GM18909 (cell line): ENCODE results near the gene ISG20L2.
A peak's percentile ranks its signal among the peaks of the same experiment; 100 is the strongest.
"Not testable (repeated sequence)": the region's sequence is repeated elsewhere in the genome, so short reads cannot be mapped to it uniquely, and the experiment has no call there.

Experiments
- ATAC-seq: cut with Tn5 transposase; IDR thresholded peaks from one replicate; pipeline ENCODE4 v1.9.1; 2021; ENCODE audit warnings: mild to moderate bottlenecking; ENCODE audit not compliant: unreplicated experiment, poor library complexity

The ISG20L2 gene, protein sequence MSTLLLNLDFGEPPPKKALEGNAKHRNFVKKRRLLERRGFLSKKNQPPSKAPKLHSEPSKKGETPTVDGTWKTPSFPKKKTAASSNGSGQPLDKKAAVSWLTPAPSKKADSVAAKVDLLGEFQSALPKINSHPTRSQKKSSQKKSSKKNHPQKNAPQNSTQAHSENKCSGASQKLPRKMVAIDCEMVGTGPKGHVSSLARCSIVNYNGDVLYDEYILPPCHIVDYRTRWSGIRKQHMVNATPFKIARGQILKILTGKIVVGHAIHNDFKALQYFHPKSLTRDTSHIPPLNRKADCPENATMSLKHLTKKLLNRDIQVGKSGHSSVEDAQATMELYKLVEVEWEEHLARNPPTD

DNA sequence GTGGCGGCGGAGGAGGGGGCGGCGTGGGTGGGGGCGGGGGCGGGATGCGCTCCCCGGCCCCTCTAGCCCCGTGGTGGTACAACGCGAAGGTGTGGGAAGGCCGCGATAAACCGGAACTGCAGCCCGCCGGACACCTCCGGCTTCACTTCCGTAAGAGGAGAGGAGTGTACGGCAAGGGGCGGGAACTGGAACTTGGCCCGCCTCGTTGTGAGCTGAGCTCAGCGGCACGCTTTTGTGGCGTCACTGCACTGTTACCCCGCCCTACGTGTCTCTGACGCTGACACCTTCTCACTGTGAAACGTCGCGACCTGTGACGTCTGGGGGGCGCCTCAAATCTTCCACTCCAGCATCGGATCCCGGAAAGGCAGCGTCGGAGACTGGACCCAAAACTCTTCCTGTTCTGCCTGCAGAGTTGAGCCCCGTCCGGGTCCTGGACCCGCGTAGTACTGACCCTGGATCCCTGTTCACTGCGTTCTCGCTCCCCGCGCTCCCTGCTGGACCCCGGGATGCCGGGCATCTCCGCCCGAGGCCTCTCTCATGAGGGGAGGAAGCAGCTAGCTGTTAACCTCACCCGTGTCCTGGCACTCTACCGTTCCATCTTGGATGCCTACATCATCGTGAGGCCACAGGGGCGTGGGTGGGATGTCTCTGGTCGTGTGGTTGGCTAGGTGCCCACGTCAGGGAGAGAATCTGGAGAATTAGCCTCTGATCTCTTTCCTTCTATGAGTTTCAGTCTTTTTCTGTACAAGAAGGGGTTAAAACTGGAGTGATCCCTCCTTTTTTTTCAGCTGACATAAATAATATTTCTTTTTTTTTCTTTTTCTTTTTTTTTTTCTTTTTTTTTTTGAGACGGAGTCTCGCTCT lies at the start of gene ISG20L2:
ISG20L2 (minus strand) TSS at position 168 of the 864 bp plus-strand sequence. CDS start 1,114 bp downstream, outside the sequence.
- ATAC-seq: peak; percentile 92

DNA sequence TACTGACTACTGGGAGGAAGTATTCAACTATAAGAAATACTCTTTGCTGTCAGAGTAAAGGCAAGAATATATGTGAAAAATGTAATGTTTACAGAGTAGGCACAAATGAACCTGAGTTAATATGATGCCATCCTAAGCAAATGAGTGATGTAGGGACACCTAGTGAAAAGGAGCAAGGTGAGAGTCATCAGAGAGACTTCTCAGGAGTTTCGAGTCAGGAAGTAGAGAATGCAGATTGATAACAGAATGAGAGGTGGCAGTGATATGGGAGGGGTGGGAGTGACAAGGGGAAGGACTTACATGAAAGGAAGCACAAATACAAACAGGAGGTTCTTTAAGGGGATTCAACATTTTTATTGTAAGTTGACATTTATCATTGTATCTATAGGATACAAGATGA lies 49.0 kb upstream of the ISG20L2 start:
- ATAC-seq: no peak

DNA sequence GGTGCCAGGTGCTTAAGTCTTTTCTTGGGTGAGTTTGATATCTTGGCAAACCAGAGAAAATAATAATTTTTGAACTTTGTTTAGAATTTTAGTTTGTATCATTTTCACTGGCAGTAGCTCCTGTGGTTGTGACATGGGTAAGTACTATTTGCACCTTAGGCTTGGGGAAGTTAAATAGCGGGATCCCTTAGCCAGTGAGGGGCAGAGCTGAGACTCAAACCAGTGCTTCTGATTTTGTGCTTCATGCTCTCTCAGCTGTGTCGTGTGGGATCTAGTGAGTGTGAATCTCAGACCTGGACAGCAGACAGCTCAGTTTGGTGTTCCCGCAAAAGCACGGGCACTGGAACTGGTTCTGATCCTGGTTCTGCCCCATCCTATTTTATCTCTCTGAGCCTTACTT lies 48.4 kb upstream of the ISG20L2 start:
- ATAC-seq: no peak

DNA sequence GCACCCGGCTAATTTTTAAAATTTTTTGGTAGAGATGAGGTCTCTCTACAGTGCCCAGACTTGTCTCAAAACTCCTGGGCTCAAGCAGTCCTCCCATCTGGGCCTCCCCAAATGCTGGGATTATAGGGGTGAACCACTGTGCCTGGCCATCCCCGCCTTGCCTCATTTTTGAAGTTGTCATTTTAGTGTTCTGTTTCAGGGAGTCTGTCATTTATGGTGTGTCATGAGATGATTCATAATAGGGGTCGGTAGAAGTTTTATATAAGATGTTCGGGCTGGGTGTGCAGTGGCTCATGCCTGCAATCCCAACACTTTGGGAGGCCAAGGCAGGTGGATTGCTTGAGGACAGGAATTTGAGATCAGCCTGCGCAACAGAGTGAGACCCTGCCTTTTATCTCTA lies 47.2 kb upstream of the ISG20L2 start:
- no peak for ATAC-seq

DNA sequence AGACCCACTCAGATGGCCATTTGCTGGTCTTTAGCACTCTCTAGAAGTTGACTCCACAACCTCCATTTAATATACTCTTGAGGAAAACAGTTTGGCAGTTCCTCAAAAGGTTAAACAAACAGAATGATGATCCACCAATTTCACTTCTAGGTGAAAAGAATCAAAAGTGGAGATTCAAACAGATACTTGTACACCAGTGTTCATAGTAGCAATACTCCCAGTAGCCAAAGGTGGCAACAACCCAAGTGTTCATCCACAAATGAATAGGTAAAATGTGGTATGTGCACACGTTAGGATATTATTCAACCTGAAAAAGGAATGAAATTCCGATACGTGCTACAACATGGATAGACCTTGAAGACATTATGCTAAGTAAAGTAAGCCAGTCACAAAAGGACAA lies 45.0 kb upstream of the ISG20L2 start:
- ATAC-seq: no peak

DNA sequence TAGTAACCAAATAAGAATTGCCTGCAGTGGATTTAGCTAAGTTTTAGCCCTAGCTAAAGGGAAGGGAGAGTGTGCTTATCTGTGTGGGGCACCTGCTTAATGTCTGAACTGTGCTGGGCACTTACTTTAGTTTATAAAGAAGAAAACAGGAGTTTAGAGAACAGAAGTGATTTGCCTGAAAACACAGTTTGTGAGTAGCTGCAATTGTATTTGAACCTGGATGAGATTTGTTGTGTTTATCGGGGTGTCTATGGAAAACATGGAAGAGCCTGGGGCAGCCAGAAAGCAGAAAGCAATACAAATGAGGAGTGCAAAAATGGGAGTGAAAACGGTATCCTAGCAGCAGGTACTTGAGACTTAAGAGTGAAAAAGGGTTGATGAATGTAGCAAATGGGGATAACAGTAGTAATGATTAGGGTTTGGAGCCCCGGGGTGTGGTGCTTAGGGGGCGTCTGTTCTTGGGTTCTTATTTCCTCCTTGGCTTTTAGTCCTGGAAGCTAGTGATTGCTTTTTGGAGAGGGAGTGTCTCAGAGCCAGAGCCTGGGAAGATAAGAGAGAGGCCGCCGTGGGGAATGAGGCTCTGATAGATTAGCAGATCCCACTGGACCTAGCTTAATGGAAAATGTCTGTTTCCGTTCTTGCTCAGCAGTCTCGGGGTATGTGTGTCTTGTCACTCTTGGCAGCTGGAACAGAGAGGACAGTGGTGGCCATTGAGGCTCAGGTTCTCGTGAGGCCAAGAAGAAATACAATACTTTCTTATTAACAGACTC lies 44.3 kb upstream of the ISG20L2 start:
- ATAC-seq: no peak

DNA sequence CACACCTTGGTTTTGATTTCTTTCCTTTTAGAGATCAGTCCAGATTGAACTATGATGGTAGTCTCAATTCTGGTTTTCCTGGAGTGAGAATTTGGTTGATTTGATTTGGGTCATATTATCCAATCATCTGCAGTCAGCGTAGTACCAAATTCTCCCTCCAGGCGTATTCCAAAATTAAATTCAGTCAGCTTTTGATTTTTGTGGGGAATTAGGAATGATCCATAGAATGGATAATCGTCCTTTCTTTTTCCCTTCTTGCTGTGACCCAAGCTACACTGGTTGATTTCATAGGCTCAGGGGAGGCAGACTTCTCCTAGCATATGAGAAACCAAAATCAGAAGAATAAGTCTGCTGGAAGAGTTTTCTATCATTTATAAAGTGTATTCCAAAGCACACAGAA lies 43.7 kb upstream of the ISG20L2 start:
- ATAC-seq: no peak

DNA sequence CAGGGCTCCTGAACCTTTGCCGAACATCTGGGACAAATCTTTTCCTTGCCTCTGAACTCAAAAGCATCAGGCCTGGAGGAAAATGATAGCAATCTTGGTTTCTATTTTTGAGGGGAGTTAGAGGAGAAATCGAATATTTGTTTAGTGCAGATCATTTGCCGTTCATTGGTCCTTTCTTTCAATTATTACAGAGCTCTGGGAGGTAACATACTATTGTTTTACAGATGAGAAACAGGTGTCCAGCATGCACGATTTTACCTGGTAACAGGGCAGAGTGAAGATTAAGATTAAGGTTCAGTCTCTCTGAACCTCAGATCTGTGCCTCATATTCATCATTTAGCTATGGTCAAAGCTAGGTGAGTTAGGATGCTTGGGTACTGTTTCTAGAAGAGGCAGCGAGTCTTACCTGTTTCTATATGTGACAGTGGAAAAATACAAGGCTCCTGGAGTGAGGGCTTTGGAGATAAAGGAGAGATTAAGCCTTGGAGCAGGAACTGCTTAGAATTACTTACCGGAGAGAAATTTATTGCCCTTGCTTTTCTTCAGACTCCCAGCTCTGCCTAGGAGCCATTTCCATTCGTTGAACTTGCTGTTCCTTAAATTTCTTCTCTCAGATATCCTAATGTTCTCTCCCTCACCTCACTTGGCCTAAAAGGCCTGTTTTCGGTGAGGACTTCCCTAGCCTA lies 40.2 kb upstream of the ISG20L2 start:
- no peak for ATAC-seq

DNA sequence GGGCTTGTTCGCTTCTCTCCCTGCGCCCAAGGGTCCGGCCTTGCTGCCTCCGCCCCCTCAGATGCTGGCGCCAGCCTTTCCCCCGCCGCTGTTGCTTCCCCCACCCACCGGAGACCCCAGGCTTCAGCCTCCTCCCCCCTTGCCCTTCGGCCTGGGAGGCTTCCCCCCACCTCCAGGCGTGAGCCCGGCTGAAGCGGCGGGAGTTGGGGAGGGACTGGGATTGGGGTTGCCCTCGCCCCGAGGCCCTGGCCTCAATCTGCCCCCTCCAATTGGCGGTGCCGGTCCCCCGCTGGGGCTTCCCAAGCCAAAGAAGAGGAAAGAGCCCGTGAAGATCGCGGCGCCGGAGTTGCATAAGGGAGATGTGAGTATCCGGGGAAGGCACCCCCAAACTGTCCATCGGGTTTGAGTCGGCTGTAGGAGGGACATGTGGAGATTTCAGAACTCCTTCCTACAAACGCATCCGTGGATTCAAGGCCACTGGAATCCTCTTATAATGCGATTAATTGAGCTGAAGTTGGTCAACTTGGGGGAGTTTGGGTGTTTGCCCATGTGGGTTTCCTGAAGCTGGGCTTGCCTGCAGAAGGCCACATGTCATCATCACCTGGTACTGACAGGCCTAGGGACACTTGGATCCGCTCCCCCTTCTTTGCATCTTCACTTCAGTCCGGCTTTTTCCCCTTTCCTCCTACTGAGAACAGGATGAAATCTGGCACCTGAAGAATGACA lies 39.5 kb upstream of the ISG20L2 start:
- ATAC-seq: peak; percentile 3

DNA sequence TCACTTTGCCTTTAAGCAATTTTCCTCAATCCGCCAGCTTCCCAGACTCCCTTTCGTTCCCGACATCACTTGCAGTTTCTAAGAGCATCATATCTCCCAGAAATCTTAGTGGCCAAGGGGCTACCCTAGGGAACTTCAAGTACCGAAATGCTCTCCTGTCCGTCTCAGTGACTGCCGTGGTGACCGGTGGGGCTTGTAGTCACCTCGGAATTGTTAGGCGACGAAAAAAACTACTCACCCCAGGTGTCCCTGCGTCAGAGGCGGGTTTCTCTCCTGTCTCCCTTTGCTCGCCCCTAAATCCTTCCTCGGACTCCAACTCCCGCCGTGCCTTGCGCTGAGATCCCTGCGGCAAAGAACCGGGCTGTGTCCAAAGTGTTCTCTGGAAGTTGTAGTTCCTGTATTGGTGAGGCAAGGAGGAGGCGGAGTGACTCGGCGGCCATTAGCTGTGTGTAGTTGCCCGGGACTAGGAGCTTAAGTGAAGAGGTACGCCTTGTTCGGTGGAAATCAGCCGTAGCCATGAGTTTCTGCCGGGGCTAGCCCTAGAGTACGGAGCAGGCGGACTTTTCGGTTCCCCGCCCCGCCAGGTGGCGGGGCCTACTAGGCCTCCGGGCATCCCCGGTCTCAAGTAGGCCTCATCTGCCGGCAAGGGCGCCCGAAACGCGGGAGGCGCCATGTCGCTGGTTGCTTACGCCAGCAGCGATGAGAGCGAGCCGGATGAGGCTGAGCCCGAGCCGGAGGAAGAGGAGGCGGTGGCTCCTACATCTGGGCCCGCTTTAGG lies 38.7 kb upstream of the ISG20L2 start, which contains the start of gene PRCC:
PRCC (plus strand) TSS at position 435 of the 778 bp plus-strand sequence; CDS start at position 672, 237 bp downstream.
- peak; percentile 92 for ATAC-seq

DNA sequence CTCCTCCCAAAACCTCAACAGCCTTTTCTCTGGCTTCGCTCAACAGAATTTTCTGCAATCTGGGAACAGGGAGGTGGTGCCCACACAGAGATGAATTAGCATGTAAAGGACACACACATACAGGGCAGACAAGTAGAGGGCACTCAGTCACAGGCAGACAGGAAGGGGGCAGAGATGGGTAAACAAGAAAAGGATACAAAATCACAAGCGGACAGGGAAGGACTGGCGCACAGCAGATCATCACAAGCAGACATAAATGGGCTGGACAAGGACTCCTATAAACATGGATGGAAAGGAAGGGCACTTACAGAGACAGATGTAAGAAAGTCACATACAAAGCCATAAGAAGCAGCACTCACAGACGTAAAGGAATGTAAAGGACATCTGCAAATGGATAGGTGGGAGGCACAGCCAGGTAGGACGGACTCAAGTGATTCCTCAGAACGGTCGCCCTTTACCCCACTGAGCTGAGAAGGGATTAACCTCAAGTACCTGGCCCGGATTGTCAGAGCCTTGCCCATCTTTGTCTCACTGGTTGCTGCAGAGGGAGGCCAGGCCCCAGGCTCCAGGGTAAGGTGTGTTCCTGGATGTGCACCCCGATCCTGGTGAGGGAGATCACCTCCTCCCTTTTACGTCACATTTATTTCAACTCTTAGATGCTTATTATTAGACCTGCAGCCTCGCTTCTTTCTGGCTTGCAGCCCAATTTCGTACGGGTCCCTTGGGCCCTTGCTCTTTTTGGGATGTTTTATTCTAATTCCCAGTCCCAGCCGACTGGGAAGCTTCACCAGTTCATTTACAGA lies 37.9 kb upstream of the ISG20L2 start:
- ATAC-seq: peak; percentile 13

DNA sequence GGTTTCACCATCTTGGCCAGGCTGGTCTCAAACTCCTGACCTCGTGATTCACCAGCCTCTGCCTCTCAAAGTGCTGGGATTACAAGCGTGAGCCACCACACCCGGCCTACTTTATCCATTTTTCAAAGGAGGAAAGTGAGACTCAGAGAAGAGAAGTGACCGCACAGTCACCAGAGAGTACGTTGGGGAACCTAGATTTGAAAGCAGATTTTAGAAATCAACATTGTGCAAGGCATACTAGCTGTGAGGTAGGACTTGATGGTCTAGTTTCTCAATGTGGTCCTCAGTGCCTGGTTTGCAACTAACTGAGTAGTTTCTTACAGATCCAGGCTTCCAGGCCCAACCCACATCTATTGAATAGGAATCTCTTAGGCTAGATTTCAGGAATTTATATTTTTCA lies 37.1 kb upstream of the ISG20L2 start:
- ATAC-seq: no peak

DNA sequence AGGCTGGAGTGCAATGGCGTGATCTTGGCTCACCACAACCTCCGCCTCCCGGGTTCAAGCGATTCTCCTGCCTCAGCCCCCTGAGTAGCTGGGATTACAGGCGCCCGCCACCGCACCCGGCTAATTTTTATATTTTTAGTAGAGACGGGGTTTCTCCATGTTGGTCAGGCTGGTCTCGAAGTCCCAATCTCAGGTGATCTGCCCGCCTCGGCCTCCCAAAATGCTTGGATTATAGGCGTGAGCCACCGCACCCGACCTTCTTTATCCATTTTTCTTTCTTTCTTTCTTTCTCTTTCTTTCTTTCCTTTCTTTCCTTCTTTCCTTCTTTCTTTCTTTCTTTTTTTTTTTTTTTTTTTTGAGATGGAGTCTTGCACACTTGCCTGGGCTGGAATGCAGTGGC lies 36.6 kb upstream of the ISG20L2 start:
- not testable (repeated sequence) for ATAC-seq

DNA sequence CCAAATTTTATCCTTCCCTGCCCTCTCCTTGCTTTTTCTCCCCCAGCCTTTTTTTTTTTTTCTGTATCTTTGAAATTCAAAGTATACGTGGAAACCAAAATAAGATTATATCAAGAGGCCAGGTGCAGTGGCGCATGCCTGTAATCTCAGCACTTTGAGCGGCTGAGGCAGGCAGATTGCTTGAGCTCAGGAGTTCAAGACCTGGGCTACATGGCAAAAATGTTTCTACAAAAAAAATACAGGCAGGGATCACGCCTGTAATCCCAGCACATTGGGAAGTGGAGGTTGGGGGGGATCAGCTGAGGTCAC lies 32.2 kb upstream of the ISG20L2 start:
- ATAC-seq: no peak

DNA sequence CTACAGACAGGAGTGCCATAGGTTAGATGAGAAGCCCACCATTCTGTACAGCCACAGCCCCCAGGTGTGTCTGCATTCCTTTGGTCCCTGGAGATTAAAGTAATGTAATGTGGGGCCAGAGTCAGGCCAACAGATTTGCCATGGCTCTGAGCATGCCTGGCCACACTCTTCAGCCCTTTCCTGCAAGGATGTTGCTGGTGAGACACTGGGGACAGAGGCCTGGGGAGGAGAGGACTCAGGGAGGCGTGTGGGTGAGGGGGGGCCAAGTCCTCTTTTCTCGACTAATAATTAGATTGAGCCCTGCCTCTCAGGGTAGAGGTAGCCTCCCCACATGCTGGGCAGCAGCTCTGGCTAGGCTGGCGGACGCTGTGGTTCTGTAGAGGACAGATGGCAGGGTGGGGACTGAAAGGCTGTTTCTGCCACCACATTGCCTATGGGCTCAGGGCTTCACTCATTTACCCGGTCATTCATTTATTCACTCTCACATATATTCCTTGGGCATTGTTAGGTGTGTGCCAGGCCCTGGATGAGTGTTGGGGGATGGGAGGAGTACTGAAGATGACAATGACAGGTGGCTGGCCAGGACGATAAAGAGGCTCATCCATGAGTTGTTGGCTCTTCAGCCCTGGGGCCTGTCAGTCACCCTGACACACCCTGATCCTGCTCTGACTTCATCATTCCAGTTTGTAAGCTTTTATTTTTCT lies 31.7 kb upstream of the ISG20L2 start:
- ATAC-seq: no peak

DNA sequence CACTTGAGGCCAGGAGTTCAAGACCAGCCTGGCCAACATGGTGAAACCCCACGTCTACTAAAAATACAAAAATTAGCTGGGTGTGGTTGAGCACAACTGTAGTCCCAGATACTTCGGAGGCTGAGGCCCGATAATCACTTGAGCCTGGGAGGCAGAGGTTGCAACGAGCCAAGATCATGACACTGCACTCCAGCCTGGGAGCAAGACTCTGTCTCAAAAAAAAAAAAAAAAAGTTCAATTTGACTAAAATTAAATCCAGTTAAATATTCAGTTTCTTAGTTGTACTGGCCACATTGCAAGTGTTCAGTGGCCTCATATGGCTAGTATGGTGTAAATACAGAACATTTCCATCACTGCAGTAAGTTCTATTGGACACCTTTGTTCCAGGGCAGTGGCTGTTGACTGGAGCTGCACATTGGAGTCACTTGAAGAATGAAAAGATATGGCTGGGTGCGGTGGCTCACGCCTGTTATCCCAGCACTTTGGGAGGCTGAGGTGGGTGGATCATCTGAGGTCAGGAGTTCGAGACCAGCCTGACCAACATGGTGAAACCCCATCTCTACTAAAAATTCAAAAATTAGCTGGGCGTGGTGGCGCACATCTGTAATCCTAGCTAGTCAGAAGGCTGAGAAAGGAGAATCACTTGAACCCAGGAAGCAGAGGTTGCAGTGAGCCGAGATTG lies 29.1 kb upstream of the ISG20L2 start:
- not testable (repeated sequence) for ATAC-seq

DNA sequence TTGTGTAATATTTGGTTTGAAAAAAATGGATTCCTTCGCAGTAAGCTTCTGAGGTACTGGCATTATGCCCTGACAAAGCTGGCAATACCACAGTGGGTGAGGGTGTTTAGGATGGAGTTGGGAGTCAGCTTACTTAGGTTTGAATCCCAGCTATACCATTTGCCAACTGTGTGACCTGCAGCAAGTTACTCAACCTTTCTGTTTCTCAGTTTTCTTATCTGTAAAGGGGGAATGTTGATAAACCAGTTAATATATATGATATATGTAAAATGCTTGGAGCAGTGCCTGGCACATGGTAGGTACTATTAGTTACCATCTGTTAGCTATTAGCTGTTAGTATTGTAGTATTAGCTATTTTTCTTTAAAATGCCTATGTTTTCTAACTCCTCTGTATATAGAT lies 27.8 kb upstream of the ISG20L2 start:
- no peak for ATAC-seq
